HG03439 (cell line): Measurements from ENCODE around the gene NAALADL2.
A peak's percentile ranks its signal among the peaks of the same experiment; 100 is the strongest.
"Not testable (repeated sequence)": the region's sequence is repeated elsewhere in the genome, so short reads cannot be mapped to it uniquely, and the experiment has no call there.

ENCODE experiments used
- ATAC-seq: cut with Tn5 transposase; IDR thresholded peaks from one replicate; pipeline ENCODE4 v1.9.1; 2021; ENCODE audit warnings: mild to moderate bottlenecking, moderate library complexity; ENCODE audit not compliant: unreplicated experiment

NAALADL2 gene

GRCh38 chr3:175346573-175347356 lies 487.6 kb downstream of the NAALADL2 start:
- ATAC-seq: no peak

GRCh38 chr3:175349168-175349567 lies 490.0 kb downstream of the NAALADL2 start:
- ATAC-seq: no peak

- ATAC-seq: no peak
Measured at GRCh38 chr3:175355801-175356335, 496.7 kb downstream of the NAALADL2 start.

- no peak for ATAC-seq
Measured at GRCh38 chr3:175356899-175357324, 497.8 kb downstream of the NAALADL2 start.

- no peak for ATAC-seq
Measured at GRCh38 chr3:175357758-175358157, 498.6 kb downstream of the NAALADL2 start.

GRCh38 chr3:175358935-175359334 lies 499.8 kb downstream of the NAALADL2 start:
- no peak for ATAC-seq

- ATAC-seq: not testable (repeated sequence)
Measured at GRCh38 chr3:175370426-175370825, 511.3 kb downstream of the NAALADL2 start.

GRCh38 chr3:175371187-175371586 lies 512.1 kb downstream of the NAALADL2 start:
- not testable (repeated sequence) for ATAC-seq

GRCh38 chr3:175374705-175375104 lies 515.6 kb downstream of the NAALADL2 start:
- ATAC-seq: no peak

- ATAC-seq: peak; percentile 77
Measured at GRCh38 chr3:175378348-175378747, 519.2 kb downstream of the NAALADL2 start.

- no peak for ATAC-seq
Measured at GRCh38 chr3:175381685-175382084, 522.6 kb downstream of the NAALADL2 start.

GRCh38 chr3:175383371-175383770 lies 524.2 kb downstream of the NAALADL2 start:
- ATAC-seq: no peak

- no peak for ATAC-seq
Measured at GRCh38 chr3:175383813-175384212, 524.7 kb downstream of the NAALADL2 start.

GRCh38 chr3:175384569-175384968 lies 525.4 kb downstream of the NAALADL2 start:
- no peak for ATAC-seq

- no peak for ATAC-seq
Measured at GRCh38 chr3:175386630-175387029, 527.5 kb downstream of the NAALADL2 start.

- no peak for ATAC-seq
Measured at GRCh38 chr3:175389560-175389959, 530.4 kb downstream of the NAALADL2 start.

GRCh38 chr3:175391601-175392000 lies 532.5 kb downstream of the NAALADL2 start:
- no peak for ATAC-seq

- ATAC-seq: no peak
Measured at GRCh38 chr3:175392653-175393052, 533.5 kb downstream of the NAALADL2 start.

GRCh38 chr3:175397372-175397771 lies 538.2 kb downstream of the NAALADL2 start:
- no peak for ATAC-seq

GRCh38 chr3:175398676-175399075 lies 539.5 kb downstream of the NAALADL2 start:
- no peak for ATAC-seq

GRCh38 chr3:175399156-175399840 lies 540.2 kb downstream of the NAALADL2 start:
- ATAC-seq: no peak

GRCh38 chr3:175404027-175404426 lies 544.9 kb downstream of the NAALADL2 start:
- ATAC-seq: no peak
